ES-I3 (cell line): ENCODE data around the gene ROCK1.

ENCODE experiments used
- H3K36me3 ChIP-seq: 2 replicates; pipeline ENCODE4 v1.6.1; 2013; ENCODE audit warnings: mild to moderate bottlenecking, low read length, control low read depth, moderate library complexity; ENCODE audit not compliant: insufficient read depth
- H3K4me1 ChIP-seq: 2 replicates; pipeline ENCODE4 v1.6.1; 2013; ENCODE audit warnings: mild to moderate bottlenecking, control low read depth, low read length; ENCODE audit not compliant: insufficient read depth
- H3K9ac ChIP-seq: 2 replicates; pipeline ENCODE4 v1.6.1; 2013; ENCODE audit warnings: low read depth, mild to moderate bottlenecking, low read length, moderate library complexity
- H3K9me3 ChIP-seq: 2 replicates; pipeline ENCODE4 v1.6.1; 2013; ENCODE audit warnings: mild to moderate bottlenecking, low read length, moderate library complexity; ENCODE audit not compliant: control insufficient read depth, insufficient read depth

ROCK1 gene

GRCh38 chr18:21084511-21085078, 27.0 kb downstream of the ROCK1 start:
- H3K36me3 ChIP-seq: no peaks in the 10 kb centered on the region
- peaks cover 5% of the 10 kb centered on the region; the same call in 1 of the 2 replicates for H3K9me3 ChIP-seq
- no peaks in the 10 kb centered on the region for H3K4me1 ChIP-seq
- H3K9ac ChIP-seq: no peak overlapping the region

GRCh38 chr18:21083017-21083416, 28.6 kb downstream of the ROCK1 start:
- Histone ChIP-seq H3K4me1 (no peaks in the 10 kb centered on the region), H3K9me3 (peaks cover 5% of the 10 kb centered on the region; the same call in 1 of the 2 replicates), H3K9ac (no peak overlapping the region), H3K36me3 (no peaks in the 10 kb centered on the region)

GRCh38 chr18:21081426-21081825, 30.2 kb downstream of the ROCK1 start:
- Histone ChIP-seq H3K4me1 (no peaks in the 10 kb centered on the region), H3K9me3 (peaks cover 5% of the 10 kb centered on the region; the same call in 1 of the 2 replicates), H3K9ac (no peak overlapping the region), H3K36me3 (no peaks in the 10 kb centered on the region)

GRCh38 chr18:21080576-21080975, 31.0 kb downstream of the ROCK1 start:
- Histone ChIP-seq H3K9ac (no peak overlapping the region), H3K4me1 (no peaks in the 10 kb centered on the region), H3K36me3 (no peaks in the 10 kb centered on the region), H3K9me3 (peaks cover 5% of the 10 kb centered on the region; the same call in 1 of the 2 replicates)

DNA sequence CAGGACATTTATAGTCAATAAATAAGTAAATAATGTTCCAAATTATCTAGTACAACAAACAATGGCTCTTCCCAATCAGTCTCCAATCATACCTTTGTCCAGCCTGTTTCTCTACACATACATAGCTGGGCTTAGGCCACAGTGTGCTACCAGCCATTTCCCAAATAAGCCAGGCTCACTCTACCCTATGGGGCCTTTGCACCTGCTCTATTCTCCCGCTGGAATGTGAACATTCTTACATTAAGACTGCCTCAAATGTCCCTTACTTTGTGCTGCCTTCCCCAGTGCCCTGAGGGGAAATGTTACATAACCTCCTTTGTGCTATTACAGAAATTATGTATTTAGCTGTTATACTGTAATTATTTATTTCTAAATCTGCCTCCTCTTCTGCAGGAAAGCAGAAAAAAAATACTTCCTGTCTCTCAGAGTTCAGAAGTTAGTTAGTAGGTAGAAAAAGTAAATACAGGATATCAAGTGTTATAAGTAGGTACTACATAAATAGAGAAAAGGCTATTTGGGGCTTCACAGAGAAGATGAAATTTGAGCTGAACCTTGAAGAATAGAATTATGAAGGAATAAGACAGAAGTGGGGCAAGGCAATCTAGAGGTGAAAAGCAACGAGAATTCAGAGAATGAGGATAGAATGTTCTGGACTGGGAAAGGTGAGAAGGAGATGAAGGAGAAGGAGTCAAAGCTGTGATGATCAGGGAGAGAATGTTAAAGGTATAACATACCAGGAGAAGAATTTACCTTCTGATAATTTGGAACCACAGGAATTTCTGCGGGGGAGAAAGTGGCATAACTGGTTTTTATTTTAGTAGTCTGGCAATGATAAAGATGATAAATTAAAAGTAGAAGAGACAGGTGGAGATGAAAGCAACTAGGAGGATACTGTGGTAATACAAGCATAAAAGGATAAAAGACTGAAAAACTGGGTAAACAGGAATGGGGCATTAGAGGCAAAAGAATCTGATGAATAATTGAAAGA, 37.0 kb downstream of the ROCK1 start:
- H3K36me3 ChIP-seq: no peaks in the 10 kb centered on the region
- H3K9ac ChIP-seq: no peak overlapping the region
- H3K9me3 ChIP-seq: no peaks in the 10 kb centered on the region; the same call in 1 of the 2 replicates
- H3K4me1 ChIP-seq: no peaks in the 10 kb centered on the region

DNA sequence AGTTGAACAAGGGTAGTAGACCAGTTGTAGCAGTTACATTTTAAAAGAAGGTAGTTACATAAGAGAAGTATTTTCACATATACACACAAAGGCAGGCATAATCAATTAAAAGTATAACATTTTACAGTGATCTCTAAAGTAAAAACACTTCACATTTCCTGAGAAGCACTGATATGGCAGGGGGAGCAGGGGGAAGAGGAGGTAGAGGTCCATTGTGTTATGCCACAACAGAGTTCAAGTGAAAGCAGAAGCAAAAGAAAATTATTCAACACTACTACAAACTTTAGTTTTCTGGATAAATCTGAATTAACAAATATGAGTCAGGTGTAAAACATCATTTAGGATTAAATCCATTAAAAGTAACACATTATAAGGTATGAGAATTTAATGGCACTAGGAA, 38.4 kb downstream of the ROCK1 start:
- H3K36me3 ChIP-seq: no peaks in the 10 kb centered on the region
- H3K9me3 ChIP-seq: no peaks in the 10 kb centered on the region; the same call in 1 of the 2 replicates
- H3K9ac ChIP-seq: no peak overlapping the region
- no peaks in the 10 kb centered on the region for H3K4me1 ChIP-seq

DNA sequence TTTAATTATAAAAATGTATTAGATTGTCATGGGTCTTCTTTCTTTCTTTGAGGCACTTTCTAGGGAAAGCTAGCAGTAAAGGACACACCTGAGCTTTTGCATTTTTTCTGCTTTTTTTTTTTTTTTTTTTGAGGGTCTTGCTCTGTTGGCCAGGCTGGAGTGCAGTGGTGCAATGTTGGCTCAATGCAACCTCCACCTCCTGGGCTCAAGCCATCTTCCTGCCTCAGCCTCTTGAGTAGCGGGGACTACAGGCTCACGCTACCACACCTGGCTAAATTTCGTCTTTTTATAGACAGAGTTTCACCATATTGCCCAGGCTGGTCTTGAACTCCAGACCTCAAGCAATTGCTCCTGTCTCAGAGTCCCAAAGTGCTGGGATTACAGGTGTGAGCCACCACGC, 40.5 kb downstream of the ROCK1 start:
- Histone ChIP-seq H3K36me3 (no peaks in the 10 kb centered on the region), H3K9me3 (no peaks in the 10 kb centered on the region; the same call in 1 of the 2 replicates), H3K9ac (no peak overlapping the region), H3K4me1 (no peaks in the 10 kb centered on the region)

DNA sequence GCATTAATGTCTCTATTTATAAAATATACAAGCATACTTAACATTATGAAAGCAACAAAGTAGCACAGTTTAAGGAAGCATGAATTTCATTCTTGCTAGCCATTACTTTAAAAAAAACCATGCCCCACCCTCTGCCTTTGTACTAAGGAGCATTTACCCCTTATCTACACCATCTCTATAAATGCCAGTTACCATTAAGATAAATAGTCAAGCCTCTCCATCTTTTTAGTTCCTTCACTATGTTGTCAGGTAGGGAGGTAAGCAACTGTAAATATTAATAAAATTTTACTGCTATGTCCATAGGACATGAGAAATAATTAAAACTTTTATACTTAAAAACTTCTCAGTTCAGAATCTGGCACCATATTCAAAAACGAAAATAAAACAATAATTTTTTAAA, 42.1 kb downstream of the ROCK1 start:
- H3K9me3 ChIP-seq: no peaks in the 10 kb centered on the region; the same call in 1 of the 2 replicates
- H3K9ac ChIP-seq: no peak overlapping the region
- H3K4me1 ChIP-seq: no peaks in the 10 kb centered on the region
- no peaks in the 10 kb centered on the region for H3K36me3 ChIP-seq

DNA sequence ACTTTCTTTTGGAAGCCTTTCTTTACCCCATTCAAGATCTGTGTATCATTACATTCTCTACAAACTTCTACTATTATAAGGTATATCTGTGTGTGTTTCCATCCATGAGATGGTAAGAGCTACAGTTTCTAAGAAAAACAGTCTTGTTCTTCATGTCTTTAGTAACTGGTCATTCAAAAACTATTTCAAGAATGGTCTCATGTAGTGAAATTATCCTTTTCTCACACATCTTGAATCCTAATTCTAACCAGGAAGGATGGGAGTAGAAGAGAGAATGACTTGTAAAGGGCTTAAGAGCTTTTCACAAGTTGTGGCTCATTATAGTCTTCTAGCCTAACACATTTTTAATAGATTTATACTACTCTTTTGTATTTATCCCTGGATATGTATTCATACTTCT, 47.3 kb downstream of the ROCK1 start:
- Histone ChIP-seq H3K36me3 (no peaks in the 10 kb centered on the region), H3K4me1 (no peaks in the 10 kb centered on the region), H3K9me3 (no peaks in the 10 kb centered on the region), H3K9ac (no peak overlapping the region)

DNA sequence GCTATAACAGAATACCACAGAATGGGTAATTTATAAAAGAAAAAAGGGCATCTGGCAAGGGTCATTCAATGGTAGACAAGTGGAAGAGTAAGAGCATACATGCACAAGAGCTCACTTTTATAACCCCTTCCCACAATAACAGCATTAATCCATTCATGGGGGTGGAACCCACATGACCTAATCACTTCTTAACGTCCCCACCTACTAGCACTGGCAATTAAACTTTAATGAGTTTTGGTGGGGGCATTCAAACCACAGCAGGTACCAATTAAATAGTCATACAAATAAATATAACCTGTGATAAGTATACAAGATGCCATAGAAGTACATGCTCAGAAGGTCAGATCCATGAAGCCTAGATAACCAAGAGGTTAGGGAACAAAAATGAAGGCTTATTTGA, 48.6 kb downstream of the ROCK1 start:
- no peaks in the 10 kb centered on the region for H3K9me3 ChIP-seq
- H3K36me3 ChIP-seq: no peaks in the 10 kb centered on the region
- no peaks in the 10 kb centered on the region for H3K4me1 ChIP-seq
- no peak overlapping the region for H3K9ac ChIP-seq

DNA sequence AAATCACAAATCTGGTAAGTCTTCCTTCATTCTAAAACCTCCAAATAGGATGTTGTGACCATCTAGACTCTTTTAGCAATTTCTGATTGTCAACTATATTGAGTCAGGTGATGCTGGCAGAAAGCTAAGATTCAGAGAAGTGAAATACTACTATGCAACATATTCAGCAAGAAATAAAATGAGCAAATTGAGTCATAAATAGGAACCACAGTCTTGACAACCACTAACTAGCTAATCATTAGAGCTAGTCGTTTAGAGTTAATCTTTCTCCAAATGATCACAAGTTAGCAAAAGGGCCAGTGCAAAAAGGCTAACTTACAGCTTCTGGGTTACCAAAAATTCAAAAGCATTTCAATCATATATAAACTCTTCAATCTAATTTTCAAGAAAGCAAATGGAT, 54.5 kb downstream of the ROCK1 start:
- no peaks in the 10 kb centered on the region; the same call in 1 of the 2 replicates for H3K36me3 ChIP-seq
- H3K4me1 ChIP-seq: no peaks in the 10 kb centered on the region
- no peaks in the 10 kb centered on the region for H3K9me3 ChIP-seq
- H3K9ac ChIP-seq: no peak overlapping the region

DNA sequence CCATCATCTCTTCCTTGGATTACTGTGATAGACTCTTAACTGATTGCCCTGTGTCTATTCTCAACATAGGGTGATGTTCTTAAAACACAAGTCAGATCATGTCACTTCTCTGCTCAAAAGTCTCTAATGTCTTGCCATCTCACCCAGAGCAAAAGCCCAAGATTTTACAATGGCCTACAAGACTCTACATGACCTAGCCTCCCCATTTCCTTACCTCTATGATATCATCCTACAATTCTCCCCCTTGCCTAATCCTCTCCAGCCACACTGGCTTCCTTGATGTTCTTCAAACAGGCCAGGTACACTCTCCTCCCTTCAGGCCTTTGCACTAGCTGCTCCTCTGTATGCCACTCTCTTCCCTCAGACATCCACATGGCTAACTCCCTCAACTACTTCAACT, 55.1 kb downstream of the ROCK1 start:
- H3K36me3 ChIP-seq: no peaks in the 10 kb centered on the region; the same call in 1 of the 2 replicates
- H3K4me1 ChIP-seq: no peaks in the 10 kb centered on the region
- no peaks in the 10 kb centered on the region for H3K9me3 ChIP-seq
- H3K9ac ChIP-seq: no peak overlapping the region

- no peaks in the 10 kb centered on the region for H3K4me1 ChIP-seq
- no peak overlapping the region for H3K9ac ChIP-seq
- no peaks in the 10 kb centered on the region; the same call in 1 of the 2 replicates for H3K36me3 ChIP-seq
- H3K9me3 ChIP-seq: no peaks in the 10 kb centered on the region
Observed at GRCh38 chr18:21054252-21054821, 57.3 kb downstream of the ROCK1 start.

DNA sequence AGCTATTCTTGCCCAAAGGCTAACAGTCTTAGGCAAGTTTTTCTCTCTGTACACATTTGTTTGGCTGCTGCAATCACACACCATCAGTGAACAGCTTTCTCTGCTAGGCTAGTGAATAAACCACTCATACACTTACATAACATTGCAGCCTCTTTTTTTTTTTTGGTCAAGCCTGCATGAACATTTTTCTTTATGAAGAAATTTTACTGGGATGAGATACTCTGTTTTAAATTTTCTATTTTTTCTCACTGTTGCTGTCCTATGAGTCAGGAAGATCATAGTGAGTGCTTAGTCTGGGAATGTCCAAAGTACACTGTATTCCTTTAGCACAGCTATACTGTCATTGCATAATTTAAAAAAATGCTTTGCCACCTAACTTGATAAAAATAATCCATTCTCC, 58.5 kb downstream of the ROCK1 start:
- H3K4me1 ChIP-seq: no peaks in the 10 kb centered on the region
- no peaks in the 10 kb centered on the region; the same call in 1 of the 2 replicates for H3K36me3 ChIP-seq
- no peak overlapping the region for H3K9ac ChIP-seq
- H3K9me3 ChIP-seq: no peaks in the 10 kb centered on the region
